Measurements from ENCODE around the gene UBA3.

The UBA3 gene

DNA sequence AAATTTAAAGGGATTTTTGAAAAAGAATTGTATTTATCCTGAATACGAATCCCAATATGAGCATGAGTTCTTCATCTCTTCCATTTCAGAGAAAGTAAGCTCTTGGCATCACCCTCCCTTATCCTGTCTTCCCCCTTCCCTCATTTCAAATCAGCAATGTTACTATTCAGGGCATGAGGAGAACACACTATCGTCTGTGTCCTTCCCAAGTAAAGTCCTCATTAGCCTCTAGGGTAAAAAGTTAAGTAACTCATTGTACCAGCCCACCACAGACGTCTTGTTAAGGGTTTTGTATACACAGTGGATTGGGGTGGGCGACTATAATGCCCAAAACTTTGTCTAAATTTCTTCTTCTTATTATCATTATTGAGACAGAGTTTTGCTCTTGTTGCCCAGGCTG is 19.4 kb upstream of the UBA3 start:
- no peak for DNase-seq (ENCODE audit: low read depth in 2 of 2)

DNA sequence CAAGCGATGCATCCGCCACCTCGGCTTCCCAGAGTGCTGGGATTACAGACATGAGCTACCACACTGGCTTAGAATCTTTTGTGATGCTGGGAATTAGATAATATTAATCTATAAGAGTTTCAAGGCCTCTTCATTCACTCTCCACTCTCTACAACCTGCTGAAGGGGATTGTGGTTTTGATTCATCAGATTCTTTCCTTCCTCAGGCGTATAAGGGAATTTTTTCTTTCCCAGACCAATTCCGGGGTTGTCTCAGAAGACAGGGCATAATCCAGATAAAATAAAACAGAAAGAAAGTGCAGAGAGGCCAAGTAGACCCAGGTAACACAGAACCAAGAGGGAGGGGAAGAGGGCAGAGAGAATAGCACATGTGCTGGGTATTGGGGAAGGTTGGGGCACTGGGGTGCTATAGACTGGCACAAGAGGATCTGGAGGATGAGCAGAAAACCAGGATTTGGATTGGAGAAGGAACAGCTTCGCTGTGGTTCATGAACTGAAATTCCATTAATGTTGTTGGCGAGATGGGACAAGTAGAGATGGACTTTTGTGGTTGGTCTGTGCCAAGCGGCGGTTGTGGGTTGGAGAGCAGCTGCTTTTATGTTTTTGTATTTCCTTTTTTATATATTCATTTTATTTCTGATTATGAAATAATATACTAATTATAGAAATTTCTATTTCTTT is 17.4 kb upstream of the UBA3 start:
- DNase-seq (ENCODE audit: low read depth in 2 of 2), result no peak

DNA sequence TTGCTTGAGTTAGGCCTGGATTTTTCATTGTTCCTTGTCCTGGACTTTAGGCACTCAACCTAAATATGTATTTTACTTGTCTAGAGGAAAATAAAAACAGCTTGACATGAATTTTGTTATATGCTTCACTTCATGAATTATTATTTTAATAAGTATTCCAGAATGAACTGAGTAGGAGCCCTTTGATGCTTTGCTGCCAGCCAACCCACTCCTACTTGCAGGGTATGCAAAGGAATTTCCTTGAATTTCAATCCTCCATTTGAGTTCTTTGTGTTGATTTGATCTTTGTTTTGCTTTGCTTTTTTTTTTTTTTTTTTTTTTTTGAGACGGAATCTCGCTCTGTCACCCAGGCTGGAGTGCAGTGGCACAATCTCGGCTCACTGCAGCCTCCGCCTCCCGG is 16.1 kb upstream of the UBA3 start:
- no peak for DNase-seq (ENCODE audit: low read depth in 2 of 2)

DNA sequence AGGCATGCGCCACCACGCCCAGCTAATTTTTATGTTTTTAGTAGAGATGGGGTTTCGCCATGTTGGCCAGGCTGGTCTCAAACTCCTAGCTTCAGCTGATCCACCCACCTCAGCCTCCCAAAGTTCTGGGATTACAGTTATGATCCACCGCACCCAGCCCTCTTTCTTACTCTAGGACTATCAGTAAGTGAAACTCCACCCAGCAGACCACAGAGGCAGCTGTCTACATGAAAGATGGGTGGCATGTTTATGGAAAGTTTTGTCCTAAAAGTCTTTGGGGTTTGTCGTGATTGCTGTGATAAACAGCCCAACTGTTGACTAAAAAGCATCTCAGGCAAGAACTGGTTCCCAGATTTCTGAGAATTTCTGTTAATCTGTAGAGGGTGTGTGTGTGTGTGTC is 15.5 kb upstream of the UBA3 start:
- DNase-seq (ENCODE audit: low read depth in 2 of 2), result no peak

DNA sequence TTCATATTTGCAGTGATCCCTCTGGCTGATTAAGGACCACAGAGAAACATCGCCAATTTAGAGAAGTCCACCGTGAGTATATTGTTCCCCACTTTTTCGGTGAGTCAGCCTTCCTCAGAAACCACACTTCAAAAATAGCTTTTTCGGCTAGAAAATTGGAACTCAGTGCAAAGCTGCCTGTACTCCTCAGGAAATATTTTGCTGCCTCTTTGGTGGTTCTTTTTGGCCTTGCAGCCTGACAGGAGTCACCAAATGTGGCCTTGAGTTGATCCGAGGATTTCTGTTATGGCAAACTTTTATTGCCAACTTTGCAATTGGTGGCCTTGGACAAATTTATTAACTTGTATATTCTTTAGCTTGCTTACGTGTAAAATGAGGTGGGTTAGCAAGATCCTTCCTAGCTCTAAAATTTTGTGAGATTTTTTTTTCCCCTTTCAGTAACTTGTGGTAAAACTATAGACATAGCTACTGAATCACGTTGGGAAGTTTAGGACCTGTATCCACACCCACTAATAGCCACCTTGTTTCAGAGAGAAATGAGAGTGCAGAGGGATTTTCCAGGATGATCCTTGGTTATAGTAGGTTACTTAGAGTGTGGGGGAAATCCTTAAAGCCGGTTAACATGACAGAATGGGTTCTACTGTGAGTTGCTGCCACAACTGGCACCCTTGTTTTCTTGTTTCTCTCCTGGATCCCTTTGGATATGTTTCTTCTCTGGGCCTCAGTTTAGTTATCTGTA is 14.5 kb upstream of the UBA3 start:
- DNase-seq (ENCODE audit: low read depth in 2 of 2), result no peak

DNA sequence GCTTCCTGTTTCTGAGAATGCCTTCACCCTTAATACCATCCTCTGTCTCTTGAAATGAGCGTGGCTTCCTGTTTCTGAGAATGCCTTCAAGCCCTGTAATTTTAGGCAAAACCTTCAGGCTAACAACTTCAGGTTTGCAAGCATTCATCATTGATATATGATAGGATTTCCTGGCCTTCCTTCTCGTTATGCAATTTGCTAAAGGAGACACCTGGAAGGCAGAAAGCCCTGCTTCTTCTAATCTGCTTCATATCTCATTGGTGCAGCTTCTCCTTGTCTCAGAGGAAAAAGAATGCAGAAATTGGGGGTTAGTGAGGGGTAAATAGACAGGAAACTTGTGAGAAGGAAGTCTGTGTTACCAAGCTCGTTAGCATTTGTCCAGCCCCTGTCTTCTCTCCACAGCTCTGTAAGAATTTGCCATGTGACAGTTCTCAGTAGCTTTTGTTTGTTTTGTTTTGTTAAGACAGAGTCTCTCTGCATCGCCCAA is 11.9 kb upstream of the UBA3 start:
- no peak for DNase-seq (ENCODE audit: low read depth in 2 of 2)

DNA sequence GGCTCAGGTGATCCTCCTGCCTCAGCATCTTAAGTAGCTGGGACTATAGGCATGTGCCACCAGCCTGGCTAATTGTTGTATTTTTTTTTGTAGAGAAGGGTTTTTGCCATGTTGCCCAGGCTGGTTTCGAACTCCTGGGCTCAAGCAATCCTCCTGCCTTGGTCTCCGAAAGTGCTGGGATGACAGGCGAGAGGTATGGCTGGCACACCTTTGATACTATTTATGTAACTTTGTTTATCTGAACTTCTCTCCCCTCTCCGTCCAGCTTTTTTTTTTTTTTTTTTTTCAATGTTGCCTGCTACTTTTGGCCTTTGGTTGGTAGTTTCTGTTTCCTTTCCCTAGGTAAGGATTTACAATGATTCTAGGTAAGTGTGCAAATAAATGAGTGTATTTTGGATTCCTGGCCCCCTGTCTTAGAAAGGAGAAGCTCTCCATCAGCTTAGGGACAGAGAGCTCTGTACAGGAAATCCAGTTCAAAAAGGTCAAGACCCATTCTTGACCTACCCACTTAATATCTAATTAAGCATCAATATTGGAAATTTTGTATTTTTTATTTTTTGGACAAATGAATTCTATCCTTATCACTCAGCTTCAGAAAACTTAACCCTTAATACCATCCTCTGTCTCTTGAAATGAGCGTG is 11.3 kb upstream of the UBA3 start:
- no peak for DNase-seq (ENCODE audit: low read depth in 2 of 2)

DNA sequence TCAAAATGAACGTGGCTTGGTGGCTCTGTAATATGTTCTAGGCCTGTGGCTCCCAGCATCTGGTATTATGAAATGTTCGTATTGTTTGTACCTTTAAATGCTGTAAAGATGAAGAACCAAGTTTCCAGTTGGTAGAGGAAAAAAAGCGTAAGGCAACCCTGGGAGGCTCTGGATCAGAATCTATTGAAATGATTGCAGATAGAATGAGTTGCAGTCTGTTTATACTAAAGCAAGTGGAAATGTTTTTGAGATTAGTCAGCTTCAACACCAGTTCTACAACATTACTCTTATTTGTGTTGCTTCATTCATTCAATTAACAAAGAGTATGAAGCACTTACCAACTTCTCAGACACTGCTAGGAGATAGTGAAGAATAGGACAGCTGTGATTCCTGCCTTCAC is 9.9 kb upstream of the UBA3 start:
- DNase-seq (ENCODE audit: low read depth in 2 of 2), result no peak

DNA sequence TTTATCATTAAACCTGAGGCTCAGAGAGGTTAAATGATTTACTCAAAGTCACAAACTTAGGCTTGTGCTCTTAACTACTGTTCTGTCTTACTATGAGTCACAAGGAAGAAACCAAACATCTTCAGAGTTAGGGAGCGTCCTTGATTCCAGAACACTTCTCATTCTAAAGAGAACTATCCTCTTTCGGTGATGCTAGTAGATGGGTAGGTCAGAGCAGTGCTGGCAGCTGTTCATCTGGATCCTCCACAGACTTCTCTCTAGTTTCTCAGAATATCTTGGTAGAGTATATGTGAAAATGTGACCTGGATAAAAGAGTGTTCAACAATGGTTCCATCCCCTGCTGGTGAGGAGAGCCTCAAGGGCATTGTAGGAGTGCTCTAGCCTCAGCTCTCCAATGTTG is 7.9 kb upstream of the UBA3 start:
- no peak for DNase-seq (ENCODE audit: low read depth in 2 of 2)

DNA sequence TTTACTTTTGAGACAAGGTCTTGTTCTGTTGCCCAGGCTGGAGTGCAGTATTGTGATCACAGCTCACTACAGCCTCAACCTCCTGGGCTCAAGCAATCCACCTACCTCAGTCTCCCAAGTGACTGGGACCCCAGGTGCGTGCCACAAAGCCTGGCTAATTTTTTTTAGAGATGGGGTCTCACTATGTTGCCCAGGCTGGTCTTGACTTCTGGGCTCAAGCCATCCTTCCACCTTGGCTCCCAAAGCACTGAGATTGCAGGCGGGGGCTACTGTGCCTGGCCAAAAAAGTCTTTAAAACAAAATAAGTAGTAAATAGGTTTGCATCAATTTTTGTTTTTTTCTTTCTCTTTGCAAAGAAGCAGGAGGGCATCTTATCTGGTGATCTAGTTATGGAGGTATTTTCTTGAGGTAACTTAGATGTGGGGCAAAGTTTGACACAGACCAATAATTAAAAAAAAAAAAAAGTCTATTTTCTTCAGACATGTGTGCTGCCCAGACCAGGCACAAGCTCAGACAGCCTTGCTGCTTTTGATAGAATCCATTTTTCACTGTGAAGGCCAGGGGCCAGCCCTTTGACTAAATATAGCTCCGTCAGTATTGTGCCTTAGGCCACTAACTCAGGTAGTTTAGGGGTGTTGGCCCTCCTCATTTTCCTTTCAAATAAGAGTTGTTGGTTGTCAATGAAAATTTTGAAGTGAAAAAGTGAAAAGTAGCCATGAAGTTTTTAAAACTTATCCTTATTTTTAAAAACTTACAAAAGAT is 7.0 kb upstream of the UBA3 start:
- no peak for DNase-seq (ENCODE audit: low read depth in 2 of 2)

DNA sequence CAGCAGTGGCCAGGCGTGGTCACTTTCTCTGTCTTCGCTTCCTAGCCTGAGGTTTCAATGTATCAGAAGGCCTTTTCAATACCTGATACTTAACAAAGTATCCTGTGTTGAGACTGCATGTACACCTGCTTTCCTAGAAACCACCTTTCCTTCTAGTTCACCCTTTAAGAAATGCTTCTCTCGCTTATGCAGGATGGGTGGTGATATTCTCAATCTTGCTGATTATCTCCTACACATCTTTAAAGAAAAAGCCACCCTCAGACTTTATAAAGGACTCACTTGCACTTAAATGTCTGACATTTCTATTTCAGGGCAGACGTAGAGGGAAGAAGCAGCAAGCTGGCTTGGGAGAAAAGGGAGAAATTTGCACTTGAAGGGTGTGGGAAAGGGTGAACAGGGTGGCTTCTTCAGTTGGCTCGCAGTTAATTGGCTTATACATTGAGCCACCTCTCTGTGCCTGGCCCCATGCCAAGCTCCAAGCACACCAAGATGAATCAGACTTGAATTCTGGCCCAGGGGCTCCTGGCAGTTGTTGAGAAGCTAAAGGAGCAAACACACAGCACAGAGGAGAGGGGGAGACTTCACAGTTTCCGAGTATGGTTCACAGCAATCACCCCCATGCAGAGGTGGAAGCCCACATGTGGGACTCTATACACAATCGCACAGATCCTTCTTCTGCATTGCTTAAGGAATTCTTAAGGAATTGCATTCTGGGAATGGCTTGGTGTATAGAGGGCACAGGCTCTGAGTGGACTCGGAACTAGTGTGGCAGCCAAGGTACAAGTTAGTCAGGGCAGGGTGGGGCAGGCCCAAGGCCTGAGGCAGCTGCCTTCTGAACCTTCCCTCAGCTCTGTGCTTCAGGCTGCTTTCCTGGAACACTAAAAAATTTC is 5.9 kb upstream of the UBA3 start:
- DNase-seq (ENCODE audit: low read depth in 2 of 2), result peak; percentile 65 to 76

DNA sequence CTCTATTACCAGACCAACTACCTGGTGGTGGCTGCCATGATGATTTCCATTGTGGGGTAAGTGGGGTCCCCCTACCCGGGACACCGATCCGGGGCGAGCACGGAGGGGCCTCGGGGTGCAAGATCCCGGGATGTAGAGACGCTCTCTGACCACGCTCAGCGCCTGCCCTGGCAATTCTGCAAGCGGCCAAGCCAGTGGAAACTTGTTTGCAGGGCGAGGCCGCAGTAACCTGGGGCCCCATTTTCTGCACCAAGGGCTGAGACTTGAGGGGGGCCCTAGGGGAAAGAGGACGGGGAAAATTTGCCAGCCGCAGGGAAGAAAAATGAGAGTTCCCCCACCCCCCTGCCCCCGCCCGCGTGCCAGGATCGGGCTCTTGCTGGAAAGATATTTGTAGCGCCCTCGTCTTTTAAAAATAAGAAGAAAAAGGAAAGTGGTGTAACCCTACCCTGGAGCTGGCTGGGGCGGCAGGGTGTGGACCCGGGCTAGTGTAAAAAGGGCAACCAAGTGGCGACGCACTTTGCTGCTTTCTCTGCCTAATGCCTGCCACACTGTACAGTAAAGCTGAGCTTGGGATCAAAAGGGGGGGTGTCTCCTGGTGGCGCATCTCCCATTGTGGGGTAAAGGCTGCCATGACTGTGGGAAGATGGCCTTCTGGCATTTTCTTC is 5.1 kb upstream of the UBA3 start:
- DNase-seq (ENCODE audit: low read depth in 2 of 2), result no peak

DNA sequence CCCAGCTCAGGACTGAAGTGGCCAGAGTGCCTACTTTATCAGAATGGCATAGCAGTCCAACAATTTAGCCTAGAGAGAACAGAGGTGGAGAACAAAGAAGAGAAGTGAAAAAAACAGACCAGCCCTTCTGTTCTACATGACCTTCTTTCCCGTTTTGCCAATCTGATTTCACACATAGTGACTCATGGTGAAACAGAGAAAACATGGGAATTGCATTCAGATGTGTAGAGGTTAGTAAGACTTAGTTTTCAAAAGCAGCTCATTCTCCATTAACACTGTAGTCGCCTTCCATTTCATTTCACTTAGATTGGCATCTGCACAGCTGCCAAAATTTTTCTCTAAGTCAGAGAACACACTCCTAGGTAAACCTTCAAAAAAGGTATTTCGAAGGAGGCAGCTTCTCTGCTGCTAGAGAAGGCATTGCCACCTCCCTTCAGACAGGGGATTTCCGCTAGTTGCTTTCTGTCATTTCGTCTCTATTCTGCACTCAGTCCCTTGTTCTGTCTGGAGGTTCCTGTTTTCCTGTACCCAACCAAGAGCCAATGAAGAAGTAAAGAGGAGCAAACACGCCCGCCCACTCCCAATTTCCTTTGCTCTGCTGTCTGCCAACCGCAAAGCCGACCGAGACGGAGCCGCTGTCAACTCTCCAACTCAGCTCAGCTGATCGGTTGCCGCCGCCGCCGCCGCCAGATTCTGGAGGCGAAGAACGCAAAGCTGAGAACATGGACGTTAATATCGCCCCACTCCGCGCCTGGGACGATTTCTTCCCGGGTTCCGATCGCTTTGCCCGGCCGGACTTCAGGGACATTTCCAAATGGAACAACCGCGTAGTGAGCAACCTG is 4.4 kb upstream of the UBA3 start, which contains the start of gene ARL6IP5:
ARL6IP5 (plus strand) TSS at position 612 of the 842 bp plus-strand sequence; CDS start at position 723, 111 bp downstream.
- peak; percentile 86 to 89 for DNase-seq (ENCODE audit: low read depth in 2 of 2)

DNA sequence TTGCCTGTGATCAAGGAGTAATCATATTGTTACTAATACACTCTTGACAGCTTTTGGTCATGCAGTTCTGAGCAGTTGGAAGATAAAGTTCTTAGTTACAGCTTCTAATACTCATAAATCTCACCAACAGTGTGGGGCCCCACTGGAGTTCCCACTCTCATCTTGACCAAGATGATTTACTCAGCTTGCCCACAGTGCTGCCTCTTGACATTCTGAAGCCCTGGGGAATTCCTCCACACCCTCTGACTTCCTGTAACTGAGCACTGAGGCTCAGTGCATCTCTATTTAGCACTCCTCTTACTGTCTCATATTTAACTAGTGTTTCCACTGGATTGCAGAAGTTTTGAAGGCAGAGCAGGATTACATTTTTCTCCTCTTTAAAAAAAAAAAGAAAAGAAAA is 2.6 kb upstream of the UBA3 start:
- DNase-seq (ENCODE audit: low read depth in 2 of 2), result peak; percentile 66 to 73

DNA sequence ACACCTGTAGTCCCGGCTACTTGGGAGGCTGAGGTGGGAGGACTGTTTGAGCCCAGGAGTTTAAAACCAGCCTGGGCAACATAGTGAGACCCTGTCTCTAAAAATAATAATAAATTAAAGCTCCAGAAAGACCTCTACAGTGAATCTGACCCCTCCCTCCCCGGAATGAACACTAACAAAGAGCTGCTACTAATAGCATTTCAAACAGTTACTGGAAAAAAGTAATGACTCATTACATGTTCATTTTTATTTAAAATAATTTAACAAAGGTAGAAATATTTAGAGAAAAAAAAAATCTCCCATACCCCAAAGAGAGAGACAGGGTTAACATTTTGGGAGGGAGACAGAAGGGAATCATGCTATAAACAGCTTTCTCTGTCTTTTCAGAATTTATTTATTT is 2.2 kb upstream of the UBA3 start:
- DNase-seq (ENCODE audit: low read depth in 2 of 2), result no peak

DNA sequence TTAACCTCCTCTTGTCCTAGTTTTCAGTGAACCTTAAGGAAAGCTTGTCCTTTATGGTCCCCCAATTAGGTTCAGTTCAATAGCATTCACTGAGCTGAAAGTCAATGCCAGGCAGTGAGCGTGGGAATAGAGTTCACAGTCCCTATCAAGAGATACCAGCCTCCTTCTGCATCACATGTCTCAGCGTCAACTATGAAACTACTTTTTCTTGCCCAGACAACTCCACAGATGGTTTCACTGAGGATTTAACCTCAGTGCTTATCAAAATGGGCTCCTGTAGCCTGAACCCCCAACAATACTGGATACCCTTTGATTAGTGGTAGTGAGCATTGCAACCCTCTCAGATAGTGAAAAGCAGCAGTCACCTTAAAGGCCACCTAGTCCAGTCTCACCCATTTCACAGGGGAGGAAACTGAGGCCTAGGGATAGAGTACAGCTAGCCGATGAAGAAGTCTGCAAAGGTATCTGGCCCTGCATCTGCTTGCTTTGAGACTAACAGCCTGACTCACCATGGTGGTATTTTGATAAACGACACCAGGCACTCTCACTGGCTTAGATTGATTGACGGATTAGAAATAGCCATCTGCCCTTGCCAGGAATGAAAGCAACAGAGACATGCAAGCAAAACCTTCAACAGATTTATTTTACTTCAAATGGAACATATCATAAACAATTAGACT is 1.6 kb upstream of the UBA3 start:
- DNase-seq (ENCODE audit: low read depth in 2 of 2), result no peak

DNA sequence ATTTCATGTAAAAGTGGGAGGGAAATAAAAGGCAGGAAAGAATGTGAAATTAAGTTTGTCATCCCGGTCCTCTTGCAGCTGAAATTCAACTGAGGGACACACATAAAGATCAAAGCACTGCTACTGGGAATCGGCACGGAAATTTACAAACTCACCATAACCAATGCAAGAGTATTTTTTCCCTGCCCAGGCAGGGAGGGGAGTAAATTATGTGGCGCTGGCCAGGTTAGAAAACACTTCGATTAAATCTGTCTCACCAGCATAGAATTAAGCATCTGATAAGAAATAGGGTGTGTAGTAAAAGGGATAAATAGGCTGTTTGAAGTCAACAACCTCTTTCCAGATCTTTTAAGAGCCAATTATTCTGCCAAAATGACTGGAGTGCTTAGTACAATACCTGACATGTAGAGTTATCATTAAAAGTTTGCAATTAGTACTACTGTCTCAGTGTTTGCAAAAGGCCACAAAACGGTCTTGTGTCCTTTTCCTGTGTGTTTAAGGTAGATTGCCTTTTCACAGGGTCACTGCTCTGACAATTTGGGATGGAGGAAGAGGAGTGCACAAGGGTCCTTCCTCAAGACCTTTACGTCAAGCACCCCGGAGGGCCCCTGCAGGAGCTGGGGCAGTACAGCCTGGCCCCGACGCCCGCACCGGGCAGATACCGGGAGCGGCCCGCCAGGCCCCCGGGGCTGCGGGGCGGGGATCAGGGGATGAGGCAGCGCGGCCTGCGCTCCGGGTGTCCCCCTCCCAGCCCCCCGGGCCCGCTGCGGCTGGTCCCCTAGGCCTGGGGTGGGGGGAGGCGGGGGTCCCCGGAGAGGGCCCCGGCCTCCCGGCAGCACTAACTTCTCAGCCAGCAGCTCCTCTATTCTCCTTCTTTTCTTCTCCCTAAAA is 651 bp downstream of the UBA3 start:
- DNase-seq (ENCODE audit: low read depth in 2 of 2), result no peak

DNA sequence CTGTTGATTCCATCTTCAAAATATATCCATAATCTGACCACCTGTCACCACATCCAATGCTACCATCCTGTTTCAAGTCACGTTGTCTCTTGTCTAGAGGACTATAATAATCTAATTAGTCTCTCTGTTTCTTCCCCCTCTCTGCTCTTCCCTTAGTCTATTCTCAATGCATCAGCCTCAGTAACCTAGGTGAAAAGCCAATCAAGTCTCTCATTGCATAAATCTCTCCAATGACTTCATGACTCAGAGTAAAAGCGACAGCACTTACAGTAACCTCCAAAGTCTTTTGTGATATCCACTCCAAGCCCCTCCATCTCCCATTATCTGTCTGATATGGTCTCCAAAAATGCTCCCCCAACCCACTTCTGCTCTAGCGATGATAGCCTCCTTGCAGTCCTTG is 7.2 kb downstream of the UBA3 start:
- no peak for DNase-seq (ENCODE audit: low read depth in 2 of 2)
